ENCODE data around the gene SLC22A2.

Gene SLC22A2

DNA sequence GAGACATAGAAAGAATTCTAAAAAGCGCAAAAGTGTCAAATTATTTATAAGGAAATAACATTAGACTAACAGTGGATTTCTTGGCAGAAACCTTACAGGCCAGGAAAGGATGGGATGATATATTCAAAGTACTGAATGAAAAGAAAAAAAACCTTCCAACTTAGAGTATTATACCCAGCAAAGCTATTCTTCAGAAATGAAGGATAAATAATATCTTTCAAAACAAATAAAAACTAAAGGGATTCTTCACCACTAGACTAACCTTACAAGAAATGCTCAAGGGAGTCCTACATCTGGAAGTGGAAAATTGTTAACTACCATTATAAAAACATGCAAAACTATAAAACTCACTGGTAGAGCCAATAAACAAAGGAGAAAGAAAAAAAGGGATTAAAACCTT is 65.8 kb downstream of the SLC22A2 start:
- peaks cover 26% of the 10 kb centered on the region for H3K9me3 Mint-ChIP-seq (ENCODE audit: low read depth)
- peaks cover 8% of the 10 kb centered on the region for H3K36me3 Mint-ChIP-seq
- no peak overlapping the region for H3K27ac Mint-ChIP-seq
- no peak overlapping the region for H3K4me3 Mint-ChIP-seq
- H3K4me1 Mint-ChIP-seq (ENCODE audit: low read depth) = no peaks in the 10 kb centered on the region
- H3K27me3 Mint-ChIP-seq = peaks cover 8% of the 10 kb centered on the region

DNA sequence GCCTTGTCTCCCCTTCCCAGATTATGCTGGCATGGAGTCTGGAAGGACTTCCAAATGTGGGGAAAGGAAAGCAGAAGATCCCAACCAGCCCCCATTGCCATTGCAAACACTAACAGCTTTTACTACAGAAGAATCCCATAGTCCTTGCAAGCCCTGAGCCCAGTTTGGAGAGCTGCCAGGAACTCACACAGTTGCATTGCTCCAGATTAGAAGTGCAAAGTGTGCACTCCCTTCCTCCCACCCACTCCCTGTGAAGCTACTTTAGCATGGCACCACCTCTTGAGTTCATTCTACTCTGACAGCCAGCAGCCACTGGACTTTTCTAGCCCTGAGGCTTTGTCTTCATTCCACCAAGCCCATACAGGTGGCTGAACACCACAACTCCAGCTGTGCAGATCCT is 67.6 kb downstream of the SLC22A2 start:
- Mint-ChIP-seq H3K27me3 (peaks cover 5% of the 10 kb centered on the region), H3K9me3 (ENCODE audit: low read depth) (peaks cover 21% of the 10 kb centered on the region), H3K36me3 (peaks cover 8% of the 10 kb centered on the region), H3K27ac (no peak overlapping the region), H3K4me1 (ENCODE audit: low read depth) (no peaks in the 10 kb centered on the region), H3K4me3 (no peak overlapping the region)

DNA sequence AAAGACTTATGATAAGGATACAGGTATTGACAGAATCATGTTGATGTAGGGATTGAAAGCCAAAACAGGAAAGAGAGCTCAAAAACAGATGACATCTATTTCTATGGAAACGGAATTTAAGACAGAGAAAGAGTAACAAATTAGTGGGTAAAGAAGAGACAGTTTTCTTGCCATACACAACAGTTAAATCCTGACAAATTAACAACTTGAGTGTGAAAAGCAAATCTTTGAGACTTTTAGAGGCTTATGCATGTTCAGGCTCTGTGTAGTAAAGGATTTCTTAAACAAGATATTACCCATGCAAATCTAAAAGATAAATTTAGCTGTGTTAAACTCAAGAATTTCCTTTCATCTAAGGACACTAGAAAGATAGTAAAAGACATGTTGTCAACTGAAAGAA is 68.5 kb downstream of the SLC22A2 start:
- Mint-ChIP-seq H3K9me3 (ENCODE audit: low read depth) (peaks cover 21% of the 10 kb centered on the region), H3K36me3 (peaks cover 8% of the 10 kb centered on the region), H3K27ac (no peak overlapping the region), H3K4me3 (no peak overlapping the region), H3K4me1 (ENCODE audit: low read depth) (no peaks in the 10 kb centered on the region), H3K27me3 (peaks cover 5% of the 10 kb centered on the region)

DNA sequence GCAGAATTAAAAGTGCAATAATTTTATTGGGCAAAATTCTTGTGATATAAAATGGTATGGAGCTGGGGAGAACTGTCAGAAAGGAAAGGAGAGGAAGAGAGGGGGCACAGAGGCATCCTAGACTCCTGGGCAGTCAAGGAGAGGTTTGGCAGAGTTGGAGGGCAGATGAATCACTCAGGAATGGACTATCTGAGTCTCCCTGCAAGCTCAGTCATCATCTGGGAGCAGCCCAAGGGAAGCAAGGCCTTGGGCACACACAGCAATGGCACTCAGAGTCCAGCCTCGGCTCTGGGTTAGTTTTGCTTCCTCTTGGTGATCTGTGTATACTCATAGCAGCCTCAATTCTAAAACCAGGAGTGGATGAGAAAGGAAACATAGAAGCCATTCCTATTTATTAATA is 69.8 kb downstream of the SLC22A2 start:
- Mint-ChIP-seq H3K4me1 (ENCODE audit: low read depth) (no peaks in the 10 kb centered on the region), H3K9me3 (ENCODE audit: low read depth) (peaks cover 12% of the 10 kb centered on the region), H3K4me3 (no peak overlapping the region), H3K27ac (no peak overlapping the region), H3K27me3 (peaks cover 7% of the 10 kb centered on the region), H3K36me3 (peaks cover 8% of the 10 kb centered on the region)

DNA sequence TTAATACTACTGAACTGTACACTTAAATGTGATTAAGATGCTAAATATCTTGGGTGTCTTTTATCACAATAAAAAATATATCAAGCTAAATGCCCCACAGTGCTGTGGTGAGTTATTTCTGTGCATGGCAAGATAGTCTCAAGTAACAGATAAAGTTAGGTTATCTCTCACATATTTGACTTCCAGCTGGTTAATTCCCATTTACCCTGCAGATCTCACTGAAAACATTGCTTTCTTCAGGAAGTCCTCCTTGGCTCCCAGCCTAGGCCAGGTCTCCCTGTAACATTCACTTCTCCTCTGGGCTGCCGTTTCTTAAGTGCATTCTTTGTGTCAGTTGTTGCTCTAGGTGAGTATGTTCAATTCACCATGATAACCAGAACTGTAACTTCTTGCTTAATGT is 77.9 kb downstream of the SLC22A2 start:
- no peaks in the 10 kb centered on the region for H3K4me1 Mint-ChIP-seq (ENCODE audit: low read depth)
- no peak overlapping the region for H3K4me3 Mint-ChIP-seq
- no peaks in the 10 kb centered on the region for H3K9me3 Mint-ChIP-seq (ENCODE audit: low read depth)
- no peaks in the 10 kb centered on the region for H3K36me3 Mint-ChIP-seq
- H3K27me3 Mint-ChIP-seq = peaks cover 3% of the 10 kb centered on the region
- no peak overlapping the region for H3K27ac Mint-ChIP-seq

DNA sequence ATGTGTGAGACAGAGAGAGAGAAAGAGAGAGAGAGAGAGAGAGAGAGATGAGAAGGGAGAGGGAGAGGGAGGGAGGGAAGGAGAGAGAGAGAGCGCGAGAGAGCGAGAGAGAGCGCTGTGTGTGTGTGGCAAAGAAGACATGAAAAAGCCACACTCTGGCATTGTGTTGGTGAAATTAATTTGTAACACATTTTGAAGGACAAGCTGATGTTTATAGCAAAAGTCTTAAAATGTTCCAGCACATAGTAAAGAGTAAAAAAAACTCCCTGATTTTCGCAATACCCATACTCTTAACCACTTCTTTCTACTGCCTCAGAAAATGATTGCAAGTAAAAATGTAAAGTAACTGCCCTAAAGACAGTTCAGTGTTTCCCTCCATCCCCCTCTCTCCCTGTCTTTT is 80.3 kb downstream of the SLC22A2 start:
- Mint-ChIP-seq H3K4me3 (no peak overlapping the region), H3K9me3 (ENCODE audit: low read depth) (no peaks in the 10 kb centered on the region), H3K27ac (no peak overlapping the region), H3K4me1 (ENCODE audit: low read depth) (no peaks in the 10 kb centered on the region), H3K36me3 (no peaks in the 10 kb centered on the region), H3K27me3 (peaks cover 2% of the 10 kb centered on the region)

DNA sequence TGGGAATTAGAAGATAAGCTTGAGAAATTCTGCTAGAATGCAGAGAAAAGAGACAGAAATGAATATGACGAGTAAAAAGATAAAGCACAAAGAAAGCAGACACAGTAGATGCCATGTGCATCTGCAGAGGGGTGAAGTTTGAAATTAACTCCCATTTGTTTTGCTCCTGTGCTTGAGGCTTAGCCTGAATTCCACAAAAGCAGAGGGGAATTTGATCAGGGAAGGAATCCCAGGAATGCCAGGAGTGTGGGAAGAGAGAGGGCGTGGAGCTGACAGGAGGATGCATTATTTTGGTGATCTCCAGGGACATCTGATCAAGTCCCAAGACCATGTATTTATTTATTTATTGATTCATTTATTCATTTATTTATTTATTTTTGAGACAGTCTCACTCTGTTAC is 81.4 kb downstream of the SLC22A2 start:
- H3K4me1 Mint-ChIP-seq (ENCODE audit: low read depth) = no peaks in the 10 kb centered on the region
- no peak overlapping the region for H3K27ac Mint-ChIP-seq
- peaks cover 2% of the 10 kb centered on the region for H3K27me3 Mint-ChIP-seq
- H3K4me3 Mint-ChIP-seq = no peak overlapping the region
- H3K36me3 Mint-ChIP-seq = no peaks in the 10 kb centered on the region
- no peaks in the 10 kb centered on the region for H3K9me3 Mint-ChIP-seq (ENCODE audit: low read depth)

DNA sequence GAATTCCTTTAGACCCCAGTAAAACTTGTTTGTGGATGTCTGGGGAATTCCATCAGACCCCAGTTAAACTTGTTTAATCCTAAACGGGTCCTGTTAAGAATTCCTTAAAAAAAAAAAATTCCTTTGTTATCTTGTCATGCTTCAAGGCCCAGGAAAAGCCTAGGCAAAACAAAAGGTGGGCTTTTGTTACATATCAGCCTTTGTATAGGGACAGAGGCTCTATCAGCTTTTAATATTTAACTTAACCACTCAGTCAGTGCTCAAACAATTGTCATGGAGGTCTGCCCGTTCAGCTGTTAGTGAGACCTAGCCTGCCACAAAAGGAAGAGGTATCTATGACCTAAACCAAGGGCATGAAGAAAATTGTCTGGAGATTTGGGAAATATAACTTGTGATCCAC is 83.9 kb downstream of the SLC22A2 start:
- H3K36me3 Mint-ChIP-seq = no peaks in the 10 kb centered on the region
- H3K9me3 Mint-ChIP-seq (ENCODE audit: low read depth) = no peaks in the 10 kb centered on the region
- no peak overlapping the region for H3K4me3 Mint-ChIP-seq
- H3K27ac Mint-ChIP-seq = no peak overlapping the region
- H3K4me1 Mint-ChIP-seq (ENCODE audit: low read depth) = no peaks in the 10 kb centered on the region
- H3K27me3 Mint-ChIP-seq = peaks cover 4% of the 10 kb centered on the region

DNA sequence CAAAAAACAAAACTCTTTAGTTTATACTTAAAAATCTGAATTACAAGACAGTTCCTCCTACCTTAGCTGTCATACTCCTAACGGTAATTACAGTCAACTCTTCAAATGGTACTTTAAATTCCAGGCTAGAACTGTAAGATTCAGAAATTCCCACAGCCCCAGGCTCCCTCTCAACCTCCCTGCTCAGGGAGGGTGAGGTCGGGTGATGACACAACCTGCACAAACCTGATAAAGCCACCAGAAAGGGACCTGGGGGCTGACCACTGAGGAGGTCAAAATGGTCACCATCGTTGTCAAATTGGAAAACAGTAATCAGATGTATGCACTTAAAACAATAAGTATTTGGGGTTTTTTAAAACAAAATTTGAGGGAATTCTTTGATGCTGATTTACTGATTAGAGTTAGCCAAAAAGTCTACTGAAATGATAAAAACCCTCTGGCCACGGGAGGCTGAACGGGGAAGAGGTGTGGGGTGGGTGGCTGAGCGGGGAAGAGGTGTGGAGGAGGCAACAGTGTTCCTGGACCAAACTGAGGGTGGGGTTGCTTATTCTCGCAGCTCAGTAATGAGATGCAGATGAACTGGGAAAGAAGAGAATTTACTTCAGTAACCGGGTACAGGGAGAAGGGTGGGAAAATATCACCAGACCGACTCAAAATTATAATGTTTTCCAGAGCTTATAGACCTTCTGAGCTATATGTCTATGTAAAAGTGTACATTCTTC is 84.7 kb downstream of the SLC22A2 start:
- no peaks in the 10 kb centered on the region for H3K36me3 Mint-ChIP-seq
- peaks cover 4% of the 10 kb centered on the region for H3K27me3 Mint-ChIP-seq
- H3K4me3 Mint-ChIP-seq = no peak overlapping the region
- H3K27ac Mint-ChIP-seq = no peak overlapping the region
- H3K4me1 Mint-ChIP-seq (ENCODE audit: low read depth) = no peaks in the 10 kb centered on the region
- H3K9me3 Mint-ChIP-seq (ENCODE audit: low read depth) = no peaks in the 10 kb centered on the region

DNA sequence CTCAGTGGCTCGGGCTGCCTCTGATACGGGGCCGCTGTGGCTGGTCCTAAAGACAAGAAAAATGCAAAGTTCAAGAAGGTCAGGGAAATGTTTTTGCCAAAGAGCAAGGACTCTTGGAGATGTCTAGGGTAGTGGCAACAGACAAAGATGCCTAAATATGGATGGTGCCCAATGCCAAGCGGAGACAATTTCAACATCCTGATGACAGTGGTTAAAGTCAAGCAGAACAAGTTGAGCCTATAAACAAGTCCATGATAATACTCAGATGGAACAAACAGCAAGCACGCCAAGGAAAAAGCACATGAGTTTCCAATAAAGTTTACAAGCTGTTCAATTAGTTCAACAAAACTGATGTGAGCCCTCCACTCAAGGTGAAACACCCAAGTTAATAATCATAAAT is 85.9 kb downstream of the SLC22A2 start:
- Mint-ChIP-seq H3K4me1 (ENCODE audit: low read depth) (no peaks in the 10 kb centered on the region), H3K9me3 (ENCODE audit: low read depth) (no peaks in the 10 kb centered on the region), H3K27ac (no peak overlapping the region)

DNA sequence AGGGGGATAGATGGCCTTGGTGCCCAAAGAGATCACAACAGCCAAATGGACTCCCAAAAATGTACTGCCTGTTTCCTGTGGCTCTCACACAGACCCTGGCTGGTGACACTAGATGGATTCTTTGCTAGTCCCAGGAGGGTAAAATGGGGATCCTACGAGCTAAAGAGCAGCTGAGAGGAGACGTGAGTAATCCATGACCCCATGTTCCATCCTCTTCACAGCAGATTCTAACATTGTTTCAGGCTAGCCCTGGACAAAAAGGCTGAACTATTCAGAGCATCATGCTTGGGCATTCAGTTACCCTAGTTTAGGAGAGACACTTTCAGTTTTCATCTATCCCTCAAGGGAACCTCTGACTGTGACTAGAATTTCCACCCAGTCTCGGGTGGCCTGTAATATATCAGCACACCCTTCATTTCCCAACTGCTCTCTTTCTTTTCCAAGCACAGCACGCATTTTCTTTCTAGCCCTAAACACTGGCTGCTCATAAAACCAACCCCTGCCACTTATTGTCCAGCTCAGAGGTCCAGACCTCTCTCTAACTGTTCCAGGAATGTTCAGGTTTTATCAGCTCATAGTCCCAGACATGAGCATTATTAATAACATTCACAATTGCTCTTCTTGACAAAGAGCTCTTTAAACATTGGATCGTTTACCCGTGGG is 88.5 kb downstream of the SLC22A2 start:
- H3K27ac Mint-ChIP-seq = no peak overlapping the region
- H3K4me3 Mint-ChIP-seq = no peak overlapping the region
- no peaks in the 10 kb centered on the region for H3K9me3 Mint-ChIP-seq (ENCODE audit: low read depth)
- H3K36me3 Mint-ChIP-seq = no peaks in the 10 kb centered on the region
- no peaks in the 10 kb centered on the region for H3K4me1 Mint-ChIP-seq (ENCODE audit: low read depth)
- peaks cover 6% of the 10 kb centered on the region for H3K27me3 Mint-ChIP-seq

More for the DNA sequence above, 85.9 kb downstream of the SLC22A2 start:
- Mint-ChIP-seq H3K4me3 (no peak overlapping the region), H3K27me3 (peaks cover 4% of the 10 kb centered on the region), H3K36me3 (no peaks in the 10 kb centered on the region)

DNA sequence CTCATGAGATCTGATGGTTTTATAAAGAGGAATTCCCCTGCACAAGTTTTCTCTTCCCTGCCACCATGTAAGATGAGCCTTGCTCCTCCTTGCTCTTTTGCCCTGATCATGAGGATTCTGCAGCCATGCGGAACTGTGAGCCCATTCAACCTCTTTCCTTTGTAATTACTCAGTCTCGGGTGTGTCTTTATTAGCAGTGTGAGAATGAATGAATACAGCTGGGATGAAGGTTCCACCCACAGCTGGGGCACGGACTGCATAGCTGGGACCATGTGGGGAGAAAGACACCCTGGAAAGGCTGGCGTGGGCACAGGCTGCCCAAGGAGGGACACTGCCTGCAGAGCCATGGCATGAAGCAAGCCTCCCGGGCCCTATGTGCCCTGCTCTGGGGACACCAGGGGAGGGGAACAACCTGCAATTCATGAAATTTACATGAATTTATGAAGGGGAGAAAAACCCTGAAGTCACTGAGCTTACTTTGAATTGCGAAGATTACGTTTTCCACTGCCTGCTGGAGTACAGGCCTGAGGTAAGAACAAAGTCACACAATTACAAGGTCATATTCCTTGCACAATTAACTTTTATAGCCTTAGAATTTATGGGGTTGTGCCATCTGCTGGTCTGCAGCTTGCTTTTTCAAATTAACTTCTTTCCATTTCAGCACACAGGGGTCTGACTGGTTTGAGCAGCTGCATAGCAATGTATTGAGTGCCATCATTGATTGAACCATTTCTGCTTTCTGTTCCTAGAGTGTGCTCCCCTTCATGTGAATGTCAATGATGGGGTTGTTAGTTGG is 90.8 kb downstream of the SLC22A2 start:
- Mint-ChIP-seq H3K4me3 (no peak overlapping the region), H3K9me3 (ENCODE audit: low read depth) (no peaks in the 10 kb centered on the region), H3K4me1 (ENCODE audit: low read depth) (no peaks in the 10 kb centered on the region), H3K36me3 (no peaks in the 10 kb centered on the region), H3K27me3 (peaks cover 6% of the 10 kb centered on the region), H3K27ac (no peak overlapping the region)

Measured in activated naive CD8-positive, alpha-beta T cell (primary cell).